Fibroblast of lung (primary cell): ENCODE data around the gene COP1. TPM values are rescaled to one million over a fixed set of nuclear protein-coding genes. Genes with fewer than 3 reads are reported as not detected.

Experiments used
- DNase-seq, 2 donors: peaks; one replicate each; pipeline versions ENCODE4 v3.0.0 to v3.0.0-alpha.2; 2010; ENCODE audit warnings: low read depth in 2 of 2
- H2AFZ ChIP-seq: 2 replicates; pipeline ENCODE4 v1.5.1; 2012; ENCODE audit warnings: low read length, control low read depth, inconsistent platforms
- H3K27ac ChIP-seq: 2 replicates; pipeline ENCODE4 v1.5.1; 2011; ENCODE audit warnings: low read length, control low read depth; ENCODE audit not compliant: insufficient read depth
- H3K27me3 ChIP-seq: 2 replicates; pipeline ENCODE4 v1.5.1; 2011; ENCODE audit warnings: mild to moderate bottlenecking, low read length; ENCODE audit not compliant: control insufficient read depth, insufficient read depth
- H3K36me3 ChIP-seq: 2 replicates; pipeline ENCODE4 v1.5.1; 2011; ENCODE audit warnings: low read length; ENCODE audit not compliant: control insufficient read depth, insufficient read depth
- H3K4me1 ChIP-seq: 2 replicates; pipeline ENCODE4 v1.5.1; 2011; ENCODE audit warnings: low read length; ENCODE audit not compliant: control insufficient read depth, insufficient read depth; ENCODE audit errors: extremely low read depth
- H3K4me2 ChIP-seq: 2 replicates; pipeline ENCODE4 v1.5.1; 2011; ENCODE audit warnings: low read length, control low read depth; ENCODE audit not compliant: insufficient read depth; ENCODE audit errors: extremely low read depth
- H3K4me3 ChIP-seq, 4 experiments: fragments of 200-600 bp in 1 of 4; sonication (generic) in 1 of 4; replicated peaks in 1 of 4; 2 replicates each; pipeline ENCODE4 v1.5.1; 2011 to 2016; ENCODE audit warnings: low read length in 4 of 4, low read depth in 3 of 4, mild to moderate bottlenecking in 3 of 4, control low read depth in 2 of 4, inconsistent platforms in 1 of 4, mixed read lengths in 1 of 4; ENCODE audit not compliant: insufficient read depth in 1 of 4; ENCODE audit errors: control extremely low read depth in 1 of 4
- H3K79me2 ChIP-seq: 2 replicates; pipeline ENCODE4 v1.5.1; 2012; ENCODE audit warnings: mild to moderate bottlenecking, low read length, inconsistent platforms; ENCODE audit not compliant: control insufficient read depth, insufficient read depth
- H3K9ac ChIP-seq: 2 replicates; pipeline ENCODE4 v1.5.1; 2011; ENCODE audit warnings: mild to moderate bottlenecking, low read length, control low read depth; ENCODE audit not compliant: insufficient read depth
- H3K9me3 ChIP-seq: 2 replicates; pipeline ENCODE4 v1.5.1; 2012; ENCODE audit warnings: low read depth, low read length; ENCODE audit not compliant: control insufficient read depth, insufficient read depth
- H4K20me1 ChIP-seq: 2 replicates; pipeline ENCODE4 v1.5.1; 2011; ENCODE audit warnings: low read length; ENCODE audit not compliant: control insufficient read depth, insufficient read depth; ENCODE audit errors: extremely low read depth
- EZH2 ChIP-seq: IDR thresholded peaks from 2 replicates; pipeline ENCODE4 v1.5.1; 2012; ENCODE audit warnings: low read length, control low read depth, mild to moderate bottlenecking; ENCODE audit errors: missing control alignments
- polyA plus RNA-seq, 2 donors: library from polyadenylated mRNA; depleted of rRNA in 1 of 2; stranded (reverse) in 1 of 2; unstranded in 1 of 2; fragments of >200 nt; gene quantifications; 2 replicates each; pipeline ENCODE4 v1.2.1, GENCODE V29; 2011 to 2012; ENCODE audit warnings: missing spikeins in 1 of 2
- total RNA-seq: library from RNA; depleted of rRNA; stranded (reverse); fragments of >200 nt; gene quantifications from 2 replicates; pipeline ENCODE4 v1.2.1, GENCODE V29; 2014
- TF ChIP-seq, protein P1 (sequence below), 2 donors: IDR thresholded peaks in 1 of 2; conservative IDR thresholded peaks in 1 of 2; 1 replicate in 1 of 2; 2 replicates in 1 of 2; pipeline ENCODE4 v1.5.1; 2011 to 2012; ENCODE audit warnings: low read length in 2 of 2, control low read depth in 1 of 2, inconsistent platforms in 1 of 2, low read depth in 1 of 2, mild to moderate bottlenecking in 1 of 2

Gene COP1
- total and polyA plus RNA-seq, 2 donors (not counting 1 experiment from before 2014, with no cell fraction given), result 42.0 to 48.1 TPM

DNA sequence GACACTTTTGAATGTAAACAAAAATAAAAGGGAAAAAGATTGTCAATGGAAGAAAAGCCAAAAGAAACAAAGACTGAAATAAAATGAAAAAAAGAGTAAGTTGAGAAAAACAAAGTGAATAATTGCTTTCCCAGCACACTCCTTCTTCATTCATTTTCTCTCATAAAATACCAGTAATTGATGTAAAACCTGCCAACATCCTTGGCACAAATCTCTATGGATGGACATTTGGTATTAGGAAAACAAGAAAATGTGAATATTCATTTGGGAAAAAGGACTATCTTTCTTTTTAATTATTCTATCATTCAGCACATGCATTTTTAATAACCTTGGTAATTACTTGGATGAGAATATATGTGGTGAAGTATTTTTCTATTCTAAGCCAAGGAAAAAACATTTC, 259.3 kb downstream of the COP1 start:
- TF ChIP-seq, protein P1, sequence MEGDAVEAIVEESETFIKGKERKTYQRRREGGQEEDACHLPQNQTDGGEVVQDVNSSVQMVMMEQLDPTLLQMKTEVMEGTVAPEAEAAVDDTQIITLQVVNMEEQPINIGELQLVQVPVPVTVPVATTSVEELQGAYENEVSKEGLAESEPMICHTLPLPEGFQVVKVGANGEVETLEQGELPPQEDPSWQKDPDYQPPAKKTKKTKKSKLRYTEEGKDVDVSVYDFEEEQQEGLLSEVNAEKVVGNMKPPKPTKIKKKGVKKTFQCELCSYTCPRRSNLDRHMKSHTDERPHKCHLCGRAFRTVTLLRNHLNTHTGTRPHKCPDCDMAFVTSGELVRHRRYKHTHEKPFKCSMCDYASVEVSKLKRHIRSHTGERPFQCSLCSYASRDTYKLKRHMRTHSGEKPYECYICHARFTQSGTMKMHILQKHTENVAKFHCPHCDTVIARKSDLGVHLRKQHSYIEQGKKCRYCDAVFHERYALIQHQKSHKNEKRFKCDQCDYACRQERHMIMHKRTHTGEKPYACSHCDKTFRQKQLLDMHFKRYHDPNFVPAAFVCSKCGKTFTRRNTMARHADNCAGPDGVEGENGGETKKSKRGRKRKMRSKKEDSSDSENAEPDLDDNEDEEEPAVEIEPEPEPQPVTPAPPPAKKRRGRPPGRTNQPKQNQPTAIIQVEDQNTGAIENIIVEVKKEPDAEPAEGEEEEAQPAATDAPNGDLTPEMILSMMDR (conservative IDR thresholded peaks at IDR 0.05 in 1 of 2, IDR thresholded peaks at IDR 0.05 in 1 of 2; ENCODE audit: low read depth in 1 of 2, low read length in 2 of 2), result no peak
- no peak for TF ChIP-seq EZH2
- H3K79me2 ChIP-seq, result no peaks in the 10 kb centered on the region
- no peak for DNase-seq
- H2AFZ ChIP-seq, result no peak overlapping the region
- H3K9me3 ChIP-seq, result no peaks in the 10 kb centered on the region
- no peaks in the 10 kb centered on the region for H3K4me1 ChIP-seq
- H3K9ac ChIP-seq, result no peak overlapping the region
- no peaks in the 10 kb centered on the region for H3K27me3 ChIP-seq
- no peak overlapping the region for H3K27ac ChIP-seq
- H3K4me3 ChIP-seq, result no peak overlapping the region
- H3K4me2 ChIP-seq, result no peak overlapping the region
- no peaks in the 10 kb centered on the region for H3K36me3 ChIP-seq
- no peaks in the 10 kb centered on the region for H4K20me1 ChIP-seq

DNA sequence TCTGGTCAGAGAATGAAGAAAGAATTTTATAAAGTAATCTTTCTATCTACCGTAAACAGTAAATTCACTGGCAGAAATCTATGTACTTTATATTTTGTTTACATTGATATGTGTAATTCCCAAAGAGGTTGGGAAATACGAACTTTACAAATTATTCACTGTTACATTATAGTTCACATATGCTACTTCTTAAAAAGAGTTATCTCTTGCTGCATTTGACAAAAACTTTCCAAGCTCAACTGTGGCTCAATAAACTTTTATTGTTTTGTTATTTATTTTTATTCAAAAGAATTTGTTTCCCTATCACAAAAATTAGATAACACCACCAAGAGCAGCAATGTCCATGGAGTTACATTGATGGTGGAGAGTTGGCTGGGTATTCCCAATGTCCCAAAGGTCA, 262.5 kb downstream of the COP1 start:
- H3K27me3 ChIP-seq, result no peaks in the 10 kb centered on the region
- H2AFZ ChIP-seq, result no peak overlapping the region
- no peak overlapping the region for H3K4me2 ChIP-seq
- peak in 1 of 2 donors; percentile 43 for DNase-seq
- no peaks in the 10 kb centered on the region for H3K36me3 ChIP-seq
- no peaks in the 10 kb centered on the region for H3K79me2 ChIP-seq
- H3K4me3 ChIP-seq, result no peak overlapping the region
- TF ChIP-seq, protein P1 (conservative IDR thresholded peaks at IDR 0.05 in 1 of 2, IDR thresholded peaks at IDR 0.05 in 1 of 2; ENCODE audit: low read depth in 1 of 2, low read length in 2 of 2), result no peak
- no peak for TF ChIP-seq EZH2
- no peaks in the 10 kb centered on the region for H4K20me1 ChIP-seq
- H3K9ac ChIP-seq, result no peak overlapping the region
- H3K9me3 ChIP-seq, result no peaks in the 10 kb centered on the region
- H3K4me1 ChIP-seq, result no peaks in the 10 kb centered on the region
- no peak overlapping the region for H3K27ac ChIP-seq

DNA sequence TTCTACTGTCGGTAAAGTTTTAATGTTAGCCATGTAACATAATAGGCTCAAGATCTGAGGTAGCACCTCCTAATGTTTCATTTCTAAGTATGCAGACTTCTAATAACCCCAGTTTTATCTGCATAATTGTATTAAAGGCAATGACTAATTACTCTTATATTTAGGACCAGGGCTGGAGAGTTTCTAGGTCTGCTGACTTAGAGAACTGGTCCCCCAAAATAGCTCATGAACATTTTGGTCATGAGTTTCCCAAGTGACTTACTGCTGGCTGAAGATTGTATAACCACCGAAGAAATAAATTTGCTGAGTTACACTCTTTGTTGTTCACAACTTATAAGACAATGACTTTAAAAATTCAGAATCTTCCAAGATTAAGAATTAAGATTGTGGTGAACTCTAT, 265.9 kb downstream of the COP1 start:
- Histone ChIP-seq H3K4me2 (no peak overlapping the region), H3K36me3 (no peaks in the 10 kb centered on the region), H3K79me2 (no peaks in the 10 kb centered on the region), H3K4me3 (no peak overlapping the region), H4K20me1 (no peaks in the 10 kb centered on the region), H3K27ac (no peak overlapping the region), H3K4me1 (no peaks in the 10 kb centered on the region), H3K9me3 (no peaks in the 10 kb centered on the region), H3K9ac (no peak overlapping the region), H3K27me3 (no peaks in the 10 kb centered on the region), H2AFZ (no peak overlapping the region)
- TF ChIP-seq, protein P1 (conservative IDR thresholded peaks at IDR 0.05 in 1 of 2, IDR thresholded peaks at IDR 0.05 in 1 of 2; ENCODE audit: low read depth in 1 of 2, low read length in 2 of 2), result no peak
- no peak for TF ChIP-seq EZH2
- no peak for DNase-seq
